Stimulated activated CD8-positive, alpha-beta memory T cell treated with anti-CD3 and anti-CD28 coated beads, Interleukin-7, amount 100 ng/mL, for 1 hour (primary cell): ENCODE results near the gene SH3RF3.

Experiments
- DNase-seq, 2 donors: peaks; one replicate each; pipeline ENCODE4 v3.0.0-alpha.2; 2020; ENCODE audit warnings: low read depth in 2 of 2

SH3RF3 gene

GRCh38 chr2:109352056-109352897 is 223.3 kb downstream of the SH3RF3 start:
- no peak for DNase-seq

GRCh38 chr2:109352898-109353689 is 224.1 kb downstream of the SH3RF3 start:
- DNase-seq: no peak

- DNase-seq: no peak
These were observed 225.1 kb downstream of the SH3RF3 start for GRCh38 chr2:109353806-109354745.

DNA sequence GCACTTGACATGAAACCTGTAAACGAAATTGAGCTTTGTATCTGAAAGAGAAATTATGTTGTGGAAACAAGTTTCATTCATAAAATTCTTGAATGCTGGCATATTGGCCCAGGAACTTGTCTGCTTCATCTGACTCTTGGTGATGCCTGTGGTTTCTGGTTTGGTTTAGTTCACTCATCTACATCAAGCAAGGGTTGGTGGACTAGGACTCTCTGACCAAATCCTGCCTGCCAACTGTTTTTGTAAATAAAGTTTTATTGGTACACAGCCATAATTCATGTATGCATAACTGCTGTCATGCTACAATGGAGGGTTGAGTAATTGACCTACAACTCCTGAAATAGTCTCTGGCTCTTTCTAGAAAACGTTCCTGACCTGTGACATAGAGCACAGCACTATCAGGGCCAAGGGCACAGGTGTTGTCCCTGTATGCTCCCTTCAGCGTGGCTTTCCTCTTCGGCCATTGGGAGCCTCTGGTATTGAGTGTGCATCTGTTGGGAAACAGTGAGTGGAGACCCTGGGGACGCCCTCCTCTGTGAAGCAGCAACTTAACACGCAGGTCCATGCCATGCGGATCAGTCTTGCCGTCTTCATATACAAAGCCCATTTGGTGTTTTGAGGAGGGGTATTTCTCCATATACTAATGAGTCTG is 226.3 kb downstream of the SH3RF3 start:
- no peak for DNase-seq

GRCh38 chr2:109356324-109357035 is 227.5 kb downstream of the SH3RF3 start:
- no peak for DNase-seq

DNA sequence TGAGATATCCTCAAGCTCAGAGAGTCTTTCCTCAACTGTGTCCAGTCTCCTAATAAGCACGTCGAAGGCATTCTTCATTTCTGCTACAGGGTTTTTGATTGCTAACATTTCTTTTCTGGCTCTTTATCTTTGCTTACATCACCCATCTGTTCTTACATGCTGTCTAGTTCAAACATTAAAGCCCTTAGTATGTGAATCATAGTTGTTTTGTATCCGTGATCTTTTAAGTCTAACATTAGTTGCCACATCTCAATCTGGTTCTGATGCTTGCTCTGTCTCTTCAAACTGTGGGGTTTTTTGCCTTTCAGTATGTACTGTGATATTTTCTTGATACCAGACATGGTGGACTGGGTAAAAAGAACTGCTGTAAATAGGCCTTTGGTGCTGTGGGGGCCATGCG is 235.2 kb downstream of the SH3RF3 start:
- DNase-seq: no peak

DNA sequence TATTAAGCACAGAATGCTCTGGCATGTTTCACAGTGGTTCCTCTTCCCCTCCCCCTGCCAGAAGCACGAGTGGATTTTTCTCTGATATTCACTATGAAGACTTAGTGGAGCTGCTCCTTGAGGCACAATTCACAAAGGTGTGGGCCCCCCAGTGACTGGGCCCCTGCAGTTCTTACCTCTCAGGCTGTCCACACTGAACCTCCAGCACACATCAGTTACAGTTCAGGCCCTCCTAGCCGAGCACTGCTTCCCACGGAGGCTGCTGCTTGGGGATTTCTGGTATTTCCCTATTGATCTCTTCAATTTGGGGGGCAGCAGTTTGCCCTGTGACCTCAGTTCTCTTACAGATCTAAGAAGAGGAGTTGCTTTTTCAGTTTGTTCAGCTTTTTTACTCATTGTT is 236.1 kb downstream of the SH3RF3 start:
- DNase-seq: no peak

DNA sequence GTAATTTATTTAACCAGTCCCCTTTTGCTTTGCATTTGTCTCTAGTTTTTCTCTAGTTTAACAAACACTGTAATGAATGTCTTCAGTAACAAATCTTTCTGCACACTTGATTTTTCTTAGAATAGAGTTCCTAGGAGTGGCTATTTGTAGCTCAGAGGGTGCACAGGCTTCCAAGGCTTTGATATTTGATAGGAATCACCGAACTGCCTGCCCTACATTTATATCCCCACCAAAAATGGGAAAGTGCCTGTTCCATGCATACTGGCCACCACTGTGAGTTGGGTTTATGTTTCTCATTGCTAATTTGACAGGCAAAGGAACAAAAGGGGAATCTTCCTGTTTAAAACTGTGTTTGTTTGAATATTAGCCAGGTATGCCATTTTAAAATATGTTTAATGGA is 238.7 kb downstream of the SH3RF3 start:
- no peak for DNase-seq

GRCh38 chr2:109368798-109369197 is 239.8 kb downstream of the SH3RF3 start:
- DNase-seq: no peak

DNA sequence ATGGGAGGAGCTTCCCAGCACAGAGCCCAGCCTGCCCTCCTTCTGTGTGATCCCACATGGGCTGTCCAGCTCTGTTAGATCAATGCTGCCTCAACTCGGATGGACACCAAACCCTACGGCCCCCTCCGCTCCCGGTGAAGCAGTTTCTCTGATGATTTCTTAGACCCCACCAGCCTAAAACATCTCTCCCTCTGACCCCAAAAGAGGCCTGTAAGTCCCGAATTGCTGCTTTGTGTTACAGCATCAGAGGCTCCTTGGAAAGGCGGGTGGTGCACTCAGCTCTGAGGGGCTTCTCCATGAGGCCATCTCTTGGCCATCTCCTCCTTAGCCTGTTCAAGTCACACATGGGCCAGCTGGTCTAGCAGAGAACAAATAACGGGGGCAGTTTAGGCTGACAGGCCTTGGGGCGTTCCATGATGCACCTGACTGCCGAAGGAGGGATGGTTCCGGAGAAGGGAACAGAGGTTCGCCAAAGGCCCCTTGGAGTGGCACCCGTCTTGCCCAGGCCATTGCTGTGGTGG is 240.7 kb downstream of the SH3RF3 start:
- DNase-seq: no peak

- no peak for DNase-seq
These were observed 241.5 kb downstream of the SH3RF3 start for GRCh38 chr2:109370399-109371035.

DNA sequence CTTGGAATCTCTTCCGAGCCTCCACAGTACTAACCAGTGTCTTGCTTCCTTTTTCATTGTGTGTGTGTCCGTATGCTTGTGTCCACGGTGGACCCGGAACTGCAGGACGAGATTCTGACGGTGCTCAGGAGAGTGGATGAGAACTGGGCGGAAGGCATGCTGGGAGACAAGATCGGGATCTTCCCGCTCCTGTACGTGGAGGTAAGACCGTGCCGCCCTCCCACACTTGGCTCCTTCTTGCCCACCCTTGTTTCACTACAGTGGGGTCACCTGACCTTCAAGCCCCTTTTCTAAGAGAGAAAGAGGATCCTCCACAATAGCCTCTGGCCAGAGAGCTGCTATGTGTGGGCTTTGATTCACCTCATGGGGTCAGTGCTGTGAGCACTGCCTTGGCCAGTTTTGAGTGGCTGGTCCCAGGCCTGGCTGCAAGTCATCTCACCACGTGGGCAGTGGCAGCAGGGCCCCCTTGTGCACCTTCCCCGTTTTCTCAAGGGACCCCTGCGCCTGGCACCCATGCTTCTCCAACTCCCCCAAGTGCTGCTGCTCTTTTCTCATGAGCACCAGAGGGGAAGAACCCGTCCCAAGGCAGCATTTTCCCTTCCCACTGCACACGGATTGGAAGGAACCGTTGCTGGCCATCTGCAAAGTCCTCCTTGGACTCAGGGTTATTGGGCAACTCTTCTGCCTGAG is 242.6 kb downstream of the SH3RF3 start:
- no peak for DNase-seq

GRCh38 chr2:109372171-109372568 is 243.2 kb downstream of the SH3RF3 start:
- DNase-seq: no peak

DNA sequence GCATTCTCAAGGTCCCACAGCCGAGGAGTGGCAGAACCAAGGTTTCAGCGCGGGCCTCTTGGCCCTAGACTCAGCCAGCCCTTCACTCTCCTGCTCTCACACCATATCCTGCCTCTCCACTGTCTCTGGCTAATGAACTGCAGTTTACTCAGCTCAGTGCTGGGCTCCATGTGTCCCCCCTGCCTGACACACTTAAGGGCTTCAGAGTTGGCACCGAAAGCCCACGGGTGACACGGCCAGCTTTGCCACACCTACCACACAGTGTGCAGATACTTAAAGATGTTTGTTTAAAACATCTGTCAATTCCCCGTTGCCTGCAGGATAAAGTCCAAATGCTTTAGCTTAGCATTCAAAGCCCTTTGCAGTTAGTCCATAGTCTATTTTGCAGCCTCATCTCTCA is 243.6 kb downstream of the SH3RF3 start:
- DNase-seq: no peak

DNA sequence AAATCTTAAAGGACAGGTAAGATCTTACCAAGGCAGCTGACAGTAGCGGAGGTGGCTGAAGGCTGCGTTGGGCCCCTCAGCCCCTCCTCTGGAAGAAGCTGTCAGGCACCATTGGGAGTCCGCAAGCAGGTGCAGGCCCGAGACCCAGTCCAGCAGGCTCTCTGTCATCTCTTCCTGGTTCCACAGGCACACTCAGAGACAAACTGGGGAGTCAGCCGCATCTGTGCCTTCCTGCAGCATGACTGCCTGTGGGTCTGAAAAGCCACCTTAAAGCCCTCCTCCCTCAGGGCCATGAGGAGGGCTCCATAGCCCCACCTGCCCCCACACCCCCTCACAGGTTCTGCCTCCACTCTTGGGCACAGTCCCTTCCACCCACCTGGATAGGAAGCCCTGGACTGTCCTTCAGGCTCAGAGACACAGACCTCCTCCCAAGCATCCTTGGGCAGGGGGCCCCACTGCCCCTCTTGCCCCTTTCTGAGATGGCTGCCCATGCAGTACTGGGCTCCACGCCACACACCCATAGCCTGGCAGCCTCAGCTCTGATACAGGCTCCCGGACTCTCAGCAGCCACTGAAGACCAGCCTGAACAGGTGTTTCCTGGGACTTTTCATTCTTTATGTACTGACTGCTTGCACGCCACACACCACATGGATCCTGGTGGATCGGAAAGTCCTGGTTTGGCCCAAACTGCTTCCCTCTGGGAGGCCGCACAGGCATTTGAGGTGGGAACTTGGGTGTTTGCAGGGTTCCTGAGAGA is 245.0 kb downstream of the SH3RF3 start:
- DNase-seq: no peak

DNA sequence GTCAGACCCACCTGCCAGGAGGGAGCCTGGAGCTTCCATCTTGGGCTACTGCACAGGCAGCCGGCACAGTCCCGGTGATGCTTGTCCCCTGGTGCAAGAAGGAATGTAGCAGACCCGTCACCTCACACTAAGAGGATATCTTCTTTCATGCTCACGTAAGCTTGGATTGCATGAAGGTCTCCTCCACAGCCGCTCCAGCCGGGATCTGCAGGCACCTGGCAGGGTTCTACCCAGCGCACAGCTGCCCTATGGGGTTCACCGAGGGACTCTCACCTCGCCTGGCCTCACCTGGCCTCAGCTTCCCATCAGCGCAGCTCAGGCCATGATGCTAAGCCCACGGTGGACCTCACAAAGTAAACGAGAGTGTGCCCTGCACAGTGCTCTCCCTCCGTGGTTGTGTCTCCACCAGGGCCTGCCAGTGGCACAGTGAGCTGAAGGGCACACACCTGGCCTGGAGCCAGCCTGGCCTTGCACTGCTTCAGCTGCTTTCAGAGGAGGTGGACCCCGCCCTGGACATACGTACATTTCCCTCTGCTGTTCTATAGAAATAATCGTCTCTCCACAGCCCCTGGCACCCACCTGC is 245.6 kb downstream of the SH3RF3 start:
- DNase-seq: no peak

- DNase-seq: no peak
These were observed 246.1 kb downstream of the SH3RF3 start for GRCh38 chr2:109375131-109375561.

GRCh38 chr2:109375656-109376055 is 246.7 kb downstream of the SH3RF3 start:
- no peak for DNase-seq
